Medulla oblongata (tissue), 1 donor: ENCODE results near the gene PCBD1.
A peak's percentile ranks its signal among the peaks of the same experiment; 100 is the strongest.

Source experiments
- DNase-seq: peaks from one replicate; pipeline ENCODE4 v3.0.0-alpha.2; 2015; ENCODE audit errors: extremely low spot score

PCBD1 gene

DNA sequence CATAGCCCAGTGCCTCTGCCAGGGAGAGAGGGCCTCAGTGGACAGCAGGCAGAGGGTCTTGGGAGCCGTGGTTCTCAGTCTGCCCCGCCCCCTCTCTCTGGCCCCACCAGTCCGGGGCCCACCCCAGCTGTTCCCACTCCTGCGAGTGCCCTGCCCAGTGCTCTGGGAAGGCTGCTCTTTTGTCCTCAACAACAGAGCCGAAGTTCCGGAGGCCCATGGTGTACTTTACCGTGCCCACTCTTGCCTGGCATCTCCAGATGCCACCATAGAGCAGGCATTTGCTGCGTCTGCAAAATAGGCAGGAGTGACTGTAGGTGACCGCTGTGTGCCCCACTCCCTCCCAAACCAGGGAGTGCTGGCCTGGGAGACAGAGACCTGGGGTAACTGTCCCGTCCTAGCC is 29.3 kb upstream of the PCBD1 start:
- no peak for DNase-seq

- DNase-seq, result no peak
Measured at GRCh38 chr10:70917226-70917625, 28.9 kb upstream of the PCBD1 start.

DNA sequence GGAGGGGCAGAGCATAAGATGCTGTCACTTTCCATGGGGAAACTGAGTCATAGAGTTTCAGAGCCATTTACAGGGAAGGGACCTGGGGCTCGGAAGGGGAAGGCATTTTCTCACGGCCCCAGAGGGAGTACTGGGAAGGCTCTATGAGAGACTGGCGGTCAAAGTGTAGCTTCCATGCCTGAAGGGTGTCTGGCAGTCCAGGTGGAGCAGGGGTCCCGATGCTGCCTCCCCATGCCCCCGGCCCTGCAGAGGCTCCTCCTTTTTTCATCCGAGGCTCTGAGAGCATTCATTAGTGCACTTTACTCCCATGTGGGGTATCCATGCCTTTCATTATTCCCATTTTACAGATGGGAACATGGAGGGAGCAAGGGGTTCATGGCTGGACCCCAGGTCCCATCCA is 27.9 kb upstream of the PCBD1 start:
- no peak for DNase-seq

- no peak for DNase-seq
Measured at GRCh38 chr10:70915806-70916205, 27.4 kb upstream of the PCBD1 start.

DNA sequence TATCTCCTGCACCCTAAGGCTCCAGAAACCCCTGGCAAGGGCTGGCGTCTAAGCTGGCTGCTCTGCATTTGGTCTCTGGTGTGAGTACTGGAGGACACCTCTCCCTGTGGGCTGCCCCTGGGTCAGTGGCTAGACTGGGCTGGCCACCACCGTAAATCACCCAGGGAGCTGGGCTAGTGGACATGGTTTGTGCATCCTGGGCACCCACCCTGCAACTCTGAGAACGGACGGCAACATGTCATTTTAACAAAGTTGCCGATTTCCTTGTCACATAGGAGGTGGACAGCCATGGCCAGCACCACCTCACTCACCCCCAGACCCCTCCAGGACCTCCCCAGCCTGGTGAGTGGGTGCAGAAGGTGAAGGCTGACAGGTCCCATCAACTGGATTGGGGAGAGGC is 26.8 kb upstream of the PCBD1 start:
- DNase-seq, result no peak

GRCh38 chr10:70914316-70914864 is 26.0 kb upstream of the PCBD1 start:
- no peak for DNase-seq

DNA sequence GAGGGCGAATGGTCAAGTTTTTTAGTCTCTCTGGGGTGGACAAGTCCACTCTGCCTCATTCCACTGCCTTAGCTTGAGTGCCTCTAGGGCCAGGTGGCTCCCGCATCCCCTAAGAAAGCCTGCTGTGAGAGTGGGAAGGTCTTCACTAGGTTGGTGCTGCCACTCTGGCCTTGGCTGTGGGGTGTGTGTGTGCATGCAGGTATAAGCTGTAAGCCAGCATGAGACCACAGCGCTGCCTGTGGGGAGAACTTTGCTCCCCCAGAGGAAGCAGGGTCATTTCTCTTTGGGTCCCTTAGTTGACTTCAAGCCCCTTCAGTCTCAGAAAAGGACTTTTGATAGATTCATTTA is 25.5 kb upstream of the PCBD1 start:
- no peak for DNase-seq

DNA sequence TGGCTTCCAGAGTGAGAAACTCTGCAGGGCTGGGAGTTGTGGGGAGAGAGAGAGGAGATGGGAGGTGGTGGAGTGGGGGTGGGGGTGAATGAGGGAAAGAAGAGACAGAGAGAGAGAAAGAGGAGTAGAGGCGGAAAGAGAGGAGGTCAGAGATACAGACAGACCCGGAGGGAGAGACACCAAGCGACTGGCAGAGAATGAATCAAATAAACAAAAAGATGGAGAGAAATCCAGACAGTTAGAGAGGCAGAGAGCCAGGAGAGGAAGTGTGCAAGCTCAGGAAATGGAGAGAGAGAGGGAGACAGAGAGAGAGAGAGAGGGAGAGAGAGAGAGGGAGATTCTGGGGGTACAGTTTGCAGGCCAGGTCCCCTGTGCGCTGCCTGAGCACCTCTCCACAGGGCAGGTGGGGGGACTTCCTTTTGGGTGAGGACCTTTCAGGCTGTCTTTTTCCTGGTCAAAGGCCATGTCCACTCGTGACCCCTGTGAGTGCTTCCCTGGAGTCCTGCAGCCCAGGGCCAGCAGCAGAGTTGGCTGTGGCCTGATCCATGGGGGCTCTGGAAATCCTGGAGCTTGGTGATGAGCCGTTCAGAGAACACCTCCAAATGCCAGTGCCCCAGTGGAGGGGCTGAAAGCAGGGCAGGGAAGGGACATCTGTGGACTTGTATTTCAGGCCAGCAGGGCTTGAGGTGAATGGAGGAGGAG is 25.0 kb upstream of the PCBD1 start:
- DNase-seq, result no peak

DNA sequence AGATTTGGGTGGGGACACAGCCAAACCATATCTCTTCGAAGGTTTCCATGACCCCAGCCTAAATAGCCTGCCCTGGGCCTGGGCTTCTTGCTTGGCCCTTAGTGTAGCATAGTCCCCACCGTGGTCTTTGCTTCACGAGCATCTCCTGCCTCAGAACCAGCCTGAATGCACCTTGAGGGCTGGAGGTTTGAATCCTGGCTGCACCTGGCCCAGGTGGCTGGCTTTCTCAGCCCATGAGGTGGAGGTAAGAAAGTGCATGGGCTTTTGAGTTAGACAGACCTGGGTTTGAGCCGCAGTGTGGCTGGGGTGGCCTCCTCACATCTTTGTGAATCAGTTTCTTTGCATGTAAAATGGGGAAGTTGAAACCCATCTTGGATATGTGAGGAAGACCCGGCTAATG is 24.2 kb upstream of the PCBD1 start:
- no peak for DNase-seq

- no peak for DNase-seq
Measured at GRCh38 chr10:70911386-70911785, 23.0 kb upstream of the PCBD1 start.

DNA sequence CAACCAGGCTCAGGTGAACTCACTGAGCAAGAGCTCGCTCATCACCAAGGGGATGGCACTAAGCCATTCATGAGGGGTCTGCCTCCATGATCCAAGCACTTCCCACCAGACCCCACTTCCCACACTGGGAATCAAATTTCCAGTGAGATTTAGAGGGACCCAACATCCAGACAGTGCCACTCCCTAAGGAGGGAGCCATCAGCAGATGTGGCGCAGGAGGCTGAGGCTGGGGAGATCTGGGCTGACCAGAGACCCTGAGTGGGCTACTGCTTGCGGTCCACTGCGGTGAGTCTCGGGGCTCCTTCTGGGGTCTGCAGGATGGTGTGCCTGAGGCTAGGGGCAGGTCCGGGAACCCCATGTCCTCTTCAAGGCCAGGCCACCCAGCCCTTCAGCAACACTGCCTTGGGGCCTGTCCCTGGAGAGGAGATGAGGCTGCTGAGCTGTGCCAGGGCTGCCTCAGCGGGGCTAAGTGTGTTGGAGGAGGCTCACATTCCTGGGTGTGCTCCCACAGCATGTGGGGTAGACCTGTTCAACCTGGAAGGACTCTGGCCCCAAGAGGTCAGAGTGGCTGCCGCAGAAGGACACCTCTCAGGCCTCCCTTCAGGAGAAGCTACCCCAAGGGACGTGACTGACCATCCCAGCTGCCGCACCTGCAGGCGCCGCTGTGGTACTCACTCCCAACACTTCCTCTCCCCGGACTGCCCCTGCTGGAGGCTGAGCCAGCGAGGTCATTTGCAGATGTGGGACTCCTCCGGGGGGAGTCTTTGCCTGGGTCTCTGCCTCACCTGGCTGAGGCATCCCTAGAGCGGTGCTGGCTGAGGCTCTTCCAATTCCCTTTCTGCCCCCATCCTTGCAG is 22.3 kb upstream of the PCBD1 start:
- no peak for DNase-seq

- DNase-seq, result no peak
Measured at GRCh38 chr10:70909326-70909935, 21.1 kb upstream of the PCBD1 start.

GRCh38 chr10:70908406-70909296 is 20.3 kb upstream of the PCBD1 start:
- DNase-seq, result no peak

DNA sequence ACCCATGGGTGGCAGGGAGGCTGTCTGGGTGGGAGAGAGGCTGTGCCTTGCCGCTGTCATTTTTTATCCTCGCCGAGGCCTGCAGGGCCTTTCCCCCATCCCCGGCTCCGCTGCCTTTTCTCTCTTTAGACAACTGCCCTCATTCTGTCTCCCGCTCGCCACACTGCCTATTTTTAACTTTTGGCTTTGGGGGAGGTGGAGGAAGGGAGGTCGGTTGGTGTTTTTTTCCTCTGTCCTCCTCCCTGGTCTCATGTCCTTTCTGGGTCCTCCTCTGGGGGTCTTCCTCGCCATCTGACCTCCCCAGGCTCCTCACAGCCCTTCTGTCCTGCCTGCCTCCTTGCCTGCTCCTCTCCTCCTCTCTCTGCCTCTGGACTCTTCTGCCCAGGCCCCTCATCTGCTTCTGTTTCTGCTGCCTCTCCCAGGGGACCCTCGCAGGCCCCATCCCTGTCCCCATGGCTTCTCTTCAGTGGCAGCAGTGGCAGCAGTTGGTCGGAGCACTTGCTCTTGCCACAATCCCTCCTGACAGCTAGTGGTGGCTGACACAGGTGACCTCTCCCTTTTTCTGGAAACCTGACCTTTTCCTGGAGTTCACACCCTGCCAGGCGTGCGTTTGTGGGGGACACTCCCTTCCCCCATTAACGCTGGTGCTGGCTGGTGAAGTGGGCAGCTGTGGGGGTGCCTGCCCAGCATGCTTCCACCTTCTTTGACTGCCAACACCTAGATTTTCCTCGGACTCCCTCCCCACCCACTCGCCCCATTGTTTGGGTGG is 19.5 kb upstream of the PCBD1 start:
- no peak for DNase-seq

GRCh38 chr10:70906953-70907636 is 18.7 kb upstream of the PCBD1 start:
- no peak for DNase-seq

DNA sequence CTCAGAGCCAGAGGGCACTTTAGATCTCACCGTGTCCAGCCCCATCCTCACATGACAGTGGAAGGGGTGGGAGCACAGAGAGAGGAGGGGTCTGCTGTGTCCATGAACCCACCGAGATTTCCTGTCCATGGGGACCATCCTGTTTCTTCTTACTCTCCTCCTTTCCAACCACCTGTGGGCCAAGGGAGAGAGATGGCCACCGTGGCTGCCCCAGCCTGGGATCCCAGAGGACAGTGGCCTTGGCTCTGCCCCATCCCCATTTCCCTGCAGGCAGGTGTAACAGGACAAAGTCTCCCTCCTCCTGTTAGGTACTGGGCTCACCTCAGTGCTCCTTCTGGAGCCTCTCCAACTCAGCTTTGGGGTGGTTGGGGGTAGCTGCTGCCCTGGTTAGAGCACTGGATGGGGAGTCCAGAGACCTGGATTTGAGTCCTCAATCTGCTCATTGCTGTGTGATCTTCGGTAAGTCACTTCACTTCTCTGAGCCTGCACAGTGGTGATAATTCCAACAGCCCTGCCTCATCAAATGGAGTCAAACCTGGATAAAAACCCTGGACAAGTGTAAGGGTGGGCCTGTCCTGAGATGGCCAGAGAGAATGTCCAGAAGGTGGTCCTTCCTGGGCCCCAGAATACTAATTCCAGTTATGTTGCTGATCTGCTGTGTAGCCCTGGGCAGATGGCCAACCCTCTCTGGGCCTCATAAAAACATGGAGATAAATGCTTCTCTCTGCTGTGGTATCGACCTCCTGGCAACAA is 17.8 kb upstream of the PCBD1 start:
- DNase-seq, result no peak

DNA sequence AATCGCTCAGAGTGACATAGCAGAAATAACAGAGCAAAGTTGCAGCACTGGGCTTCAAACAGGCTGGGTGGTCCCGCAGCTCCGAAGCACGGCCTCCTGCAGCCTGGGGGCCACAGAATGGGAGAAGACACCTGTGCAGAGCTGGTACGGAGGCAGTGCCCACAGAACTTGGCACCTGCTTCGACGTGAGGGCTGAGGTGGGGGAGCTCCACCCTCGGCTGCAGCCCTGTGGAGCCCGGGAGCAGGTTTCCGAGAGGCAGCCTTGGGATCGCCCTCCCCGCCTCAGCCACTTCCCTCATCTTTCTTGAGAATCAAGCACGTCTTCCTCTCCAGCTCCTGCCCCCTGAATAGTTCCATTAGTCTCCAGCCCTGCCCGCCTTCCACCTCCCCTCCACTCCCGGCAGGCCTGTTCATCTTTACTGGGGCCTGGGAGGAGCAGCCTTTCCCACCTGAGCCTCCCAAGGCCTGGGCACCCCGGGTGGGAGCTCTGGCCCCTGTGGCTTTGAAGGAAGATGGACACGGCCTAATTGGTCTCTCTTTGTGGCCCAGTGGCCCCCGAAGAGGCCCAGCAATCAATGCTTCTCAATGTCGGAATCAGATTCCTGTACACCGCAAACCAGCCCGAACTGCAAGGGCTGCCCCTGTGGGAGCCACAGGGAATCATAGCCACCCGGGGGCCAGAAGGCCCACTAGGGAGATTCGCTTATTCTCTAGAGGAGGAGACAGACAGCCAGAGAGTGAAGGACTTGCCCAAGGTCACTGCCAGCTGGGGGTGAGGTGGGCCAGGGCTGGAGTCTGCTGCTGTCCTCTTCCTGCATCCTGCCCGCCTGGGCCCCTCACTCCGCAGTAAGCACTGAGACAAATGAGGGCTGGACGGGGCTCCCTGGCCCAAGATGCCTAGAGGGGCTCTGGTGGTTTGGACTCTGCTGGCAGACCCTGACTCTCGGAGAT is 17.0 kb upstream of the PCBD1 start:
- DNase-seq, result no peak

GRCh38 chr10:70903262-70903921 is 15.0 kb upstream of the PCBD1 start:
- peak; percentile 70 for DNase-seq
